K562 treated with DMSO at 1 percent for 12 hours (cell line): ENCODE data around the gene CA12. TPM values are rescaled to one million over a fixed set of nuclear protein-coding genes. Genes with fewer than 3 reads are reported as not detected.

Source experiments
- total RNA-seq: library from RNA; unstranded; fragments of 300-600 nt; gene quantifications from 2 replicates; pipeline ENCODE4 v1.2.3, GENCODE V29; 2022; ENCODE audit not compliant: insufficient read depth

CA12 gene
- 0.73 and 1.4 TPM in 2 replicates for total RNA-seq

DNA sequence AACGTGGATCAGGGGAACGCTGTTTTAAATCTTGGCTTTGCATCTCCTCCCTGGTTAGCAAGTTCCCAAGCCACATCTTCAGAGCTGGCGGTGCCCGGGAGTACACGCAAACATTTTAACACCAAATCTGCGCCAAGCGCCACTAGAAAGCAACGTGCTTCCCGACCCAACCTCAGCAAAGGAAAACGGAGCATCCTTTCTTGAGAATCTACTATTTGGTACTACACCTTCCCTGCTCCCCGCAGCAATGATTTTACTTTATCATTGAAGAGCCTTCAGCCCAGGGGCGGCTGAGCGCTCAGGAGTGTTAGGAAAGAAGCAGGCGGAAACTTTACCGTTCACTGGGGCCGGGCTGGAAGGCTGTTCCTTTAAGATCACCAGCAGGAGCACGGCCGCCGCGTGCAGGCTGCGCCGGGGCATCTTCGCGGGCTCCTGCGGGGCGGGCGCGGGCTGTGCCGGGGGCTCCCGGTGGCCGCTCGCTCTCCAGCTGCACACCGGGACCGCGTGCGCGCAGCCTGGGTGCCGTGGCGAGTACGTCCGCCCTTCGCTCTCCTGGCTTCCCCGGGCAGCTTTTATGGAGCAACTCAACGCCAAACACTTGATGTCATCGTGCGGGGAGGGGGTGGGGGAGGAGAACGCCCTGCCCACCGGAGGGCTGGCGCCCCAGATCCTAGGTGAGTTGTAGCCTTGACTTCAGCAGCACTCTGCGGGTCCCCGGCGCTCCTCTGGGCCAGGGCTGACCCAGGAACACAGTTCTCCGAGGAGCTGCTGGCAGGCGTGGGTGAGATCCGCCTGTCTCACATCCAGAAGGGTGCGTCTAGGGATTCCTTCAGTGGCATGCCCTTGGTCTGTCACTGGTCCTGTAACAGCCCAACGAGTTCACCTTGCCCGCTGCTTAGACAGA lies at the start of gene CA12:
CA12 (minus strand) TSS at position 546 of the 904 bp plus-strand sequence; CDS start at position 420, 126 bp downstream.

DNA sequence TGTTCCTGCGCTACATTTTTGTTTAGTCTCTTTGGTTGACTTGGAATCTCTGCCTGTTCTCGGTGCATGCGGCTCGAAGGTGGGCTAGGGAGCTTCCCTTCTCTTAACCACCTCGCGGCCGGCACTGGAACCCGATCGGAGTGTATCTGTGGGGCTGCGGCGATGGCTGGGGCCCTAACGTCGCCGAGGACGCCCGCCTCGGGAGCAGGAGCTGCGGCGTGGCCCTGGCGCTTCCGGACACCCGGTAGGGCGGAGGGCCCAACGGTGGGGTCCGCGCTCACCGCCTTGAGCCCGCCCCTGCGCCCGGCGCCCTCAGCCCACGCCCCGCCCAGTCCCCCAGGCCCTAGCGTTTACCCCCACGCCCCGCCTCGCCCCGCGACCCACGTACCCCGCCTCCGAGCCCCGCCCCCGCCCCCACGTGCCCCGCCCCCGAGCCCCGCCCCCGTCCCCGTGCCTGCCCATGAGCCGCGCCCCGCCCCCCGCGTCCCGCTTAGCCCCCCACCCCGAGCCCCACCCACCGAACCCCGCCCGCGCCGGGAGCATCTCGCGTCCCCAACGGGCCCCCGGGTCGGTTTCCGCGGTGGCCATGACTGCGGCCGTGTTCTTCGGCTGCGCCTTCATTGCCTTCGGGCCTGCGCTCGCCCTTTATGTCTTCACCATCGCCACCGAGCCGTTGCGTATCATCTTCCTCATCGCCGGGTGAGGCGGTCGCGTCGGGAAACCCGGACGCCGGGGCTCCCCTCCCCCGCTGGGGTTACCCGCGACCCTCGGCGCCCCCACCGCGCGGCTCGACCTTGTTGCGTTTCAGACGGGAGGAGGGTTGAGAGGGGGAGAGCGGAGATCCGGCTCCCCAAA lies 104.4 kb downstream of the CA12 start, which contains the start of gene APH1B:
APH1B (plus strand) TSS at position 568 of the 855 bp plus-strand sequence; CDS start at position 587, 19 bp downstream.

Other genes with a start within 250 kb of the CA12 start
- gene RPS27L, start 224.4 kb downstream of the CA12 start, total RNA-seq: 71.8 and 78.8 TPM in 2 replicates
- 5.8 and 9.9 TPM in 2 replicates for gene RAB8B, start 192.2 kb downstream of the CA12 start, total RNA-seq
- 3.7 and 14.0 TPM in 2 replicates for gene APH1B, start 104.2 kb downstream of the CA12 start, total RNA-seq
- 16.7 and 40.2 TPM in 2 replicates for gene USP3, start 122.7 kb upstream of the CA12 start, total RNA-seq
- not detected in 2 replicates for gene FBXL22, start 215.5 kb upstream of the CA12 start, total RNA-seq